K562 (cell line): ENCODE measurements around the gene HAO2. TPM values are rescaled to one million over a fixed set of nuclear protein-coding genes. Genes with fewer than 3 reads are reported as not detected.

ENCODE experiments used
- ATAC-seq: fragments of 200-7000 bp; cut with Tn5 transposase; 3 replicates; pipeline ENCODE4 v1.9.1; 2020; ENCODE audit warnings: moderate library complexity
- BruUV-seq: library from RNA; stranded (reverse); fragments of 400-500 nt; replicated peaks from 2 replicates; lab custom pipeline; 2021; lab: Mats Ljungman, UMichigan
- CTCF ChIA-PET: fragments of 300-600 bp; formaldehyde crosslinking; extraction: SDS; loops from one replicate; lab custom pipeline; 2021; ENCODE audit warnings: low intra/inter-chr PET ratio; lab: Yijun Ruan, JAX
- POLR2A ChIA-PET: fragments of 300-600, 350-650 bp; sonication (Branson Sonifier 250); formaldehyde crosslinking; extraction: SDS; loops from one replicate; lab custom pipeline; 2021; ENCODE audit warnings: antibody characterized with exemption, inconsistent platforms; lab: Yijun Ruan, JAX
- DNase-seq, 4 experiments: peaks; one replicate each; pipeline versions ENCODE4 v3.0.0 to v3.0.0-alpha.2; 2011 to 2018; ENCODE audit warnings: low spot score in 3 of 4, mixed read lengths in 3 of 4; ENCODE audit errors: extremely low read depth in 1 of 4
- FAIRE-seq: peaks from 2 replicates; lab custom pipeline; 2011; peaks lifted over from hg19 to GRCh38; lab: Jason Lieb, UNC
- H2AFZ ChIP-seq: 2 replicates; pipeline ENCODE4 v1.6.0; 2011; ENCODE audit warnings: low read depth, low read length, control low read depth, inconsistent platforms
- H3K27ac ChIP-seq: fragments of 200-600 bp; 3 replicates; pipeline ENCODE4 v1.8.0; 2011; ENCODE audit warnings: low read depth, mild to moderate bottlenecking, control low read depth, inconsistent platforms, low read length, moderate library complexity, mixed read lengths; ENCODE audit errors: extremely low read depth
- H3K27me3 ChIP-seq, 2 experiments: fragments of 300-600 bp in 1 of 2; 2 replicates in 1 of 2; 3 replicates in 1 of 2; pipeline versions ENCODE4 v1.6.0 to v1.8.0; 2011; ENCODE audit warnings: inconsistent platforms in 2 of 2, low read length in 2 of 2, mild to moderate bottlenecking in 1 of 2, mixed read lengths in 1 of 2, moderate library complexity in 1 of 2; ENCODE audit not compliant: control insufficient read depth in 2 of 2, insufficient read depth in 2 of 2
- H3K36me3 ChIP-seq: fragments of 300-600 bp; 3 replicates; pipeline ENCODE4 v1.8.0; 2011; ENCODE audit warnings: mild to moderate bottlenecking, low read length, inconsistent platforms; ENCODE audit not compliant: control insufficient read depth, insufficient read depth
- H3K4me1 ChIP-seq, 2 experiments: fragments of 200-600 bp in 1 of 2; replicated peaks in 1 of 2; 2 replicates in 1 of 2; 3 replicates in 1 of 2; pipeline versions ENCODE4 v1.5.1 to v1.8.0; 2011; ENCODE audit warnings: inconsistent platforms in 2 of 2, low read length in 2 of 2, mild to moderate bottlenecking in 1 of 2, mixed read lengths in 1 of 2, moderate library complexity in 1 of 2; ENCODE audit not compliant: control insufficient read depth in 2 of 2, insufficient read depth in 2 of 2
- H3K4me2 ChIP-seq: 2 replicates; pipeline ENCODE4 v1.6.1; 2011; ENCODE audit warnings: low read length, control low read depth, inconsistent platforms, mixed read lengths; ENCODE audit not compliant: insufficient read depth
- H3K4me3 ChIP-seq: fragments of 200-600 bp; sonication (generic), shearing (Covaris generic); 2 replicates; pipeline ENCODE4 v1.5.1; 2016; ENCODE audit warnings: control low read depth, inconsistent platforms
- H3K79me2 ChIP-seq: fragments of 200-600 bp; 3 replicates; pipeline ENCODE4 v1.8.0; 2011; ENCODE audit warnings: low read length, inconsistent platforms; ENCODE audit not compliant: control insufficient read depth, insufficient read depth
- H3K9ac ChIP-seq, 2 experiments: 2 replicates each; pipeline versions ENCODE4 v1.6.0 to v1.6.1; 2011; ENCODE audit warnings: low read depth in 2 of 2, low read length in 2 of 2, control low read depth in 1 of 2, inconsistent platforms in 1 of 2, mild to moderate bottlenecking in 1 of 2, mixed read lengths in 1 of 2; ENCODE audit not compliant: insufficient read depth in 1 of 2
- H3K9me1 ChIP-seq: one replicate; pipeline ENCODE4 v1.6.0; 2011; ENCODE audit warnings: inconsistent platforms, mild to moderate bottlenecking, low read length, moderate library complexity; ENCODE audit not compliant: control insufficient read depth, insufficient read depth
- H3K9me3 ChIP-seq: replicated peaks from 2 replicates; pipeline ENCODE4 v1.5.1; 2011; ENCODE audit warnings: low read depth, low read length, inconsistent platforms; ENCODE audit not compliant: control insufficient read depth, insufficient read depth
- H4K20me1 ChIP-seq: replicated peaks from 2 replicates; pipeline ENCODE4 v1.6.1; 2011; ENCODE audit warnings: low read length, inconsistent platforms, mixed read lengths; ENCODE audit not compliant: control insufficient read depth, insufficient read depth
- HOXB6 ChIP-seq: fragments of 250-450 bp; sonication (Bioruptor Pico); IDR thresholded peaks from 2 replicates; pipeline ENCODE4 v1.5.1; 2022; ENCODE audit warnings: mild to moderate bottlenecking, borderline replicate concordance
- MAFG ChIP-seq: fragments of 450-650 bp; conservative IDR thresholded peaks from 2 replicates; pipeline ENCODE4 v1.6.1; 2016; ENCODE audit warnings: missing genetic modification characterization, missing compliant biosample characterization
- NELFE ChIP-seq: IDR thresholded peaks from 2 replicates; pipeline ENCODE4 v1.6.1; 2011; ENCODE audit warnings: mild to moderate bottlenecking; ENCODE audit not compliant: insufficient read depth, insufficient read length
- PHF8 ChIP-seq: fragments of 200-600 bp; sonication (generic); IDR thresholded peaks from 2 replicates; pipeline ENCODE4 v1.6.1; 2012; ENCODE audit warnings: mixed run types, mild to moderate bottlenecking, inconsistent platforms, low read length, moderate library complexity, borderline replicate concordance
- ZNF124 ChIP-seq: sonication (generic); formaldehyde crosslinking; IDR thresholded peaks from 2 replicates; pipeline ENCODE4 v1.8.1; 2022; ENCODE audit warnings: missing genetic modification reagents
- in situ Hi-C: fragments of 300-500 bp; cut with MboI; formaldehyde crosslinking; loops from 4 replicates; pipeline ENCODE4 v1.15.0; 2018; ENCODE audit warnings: inconsistent platforms, mixed read lengths
- intact Hi-C: fragments of 100-400 bp; cut with micrococcal nuclease; formaldehyde crosslinking; loops from 2 replicates; pipeline ENCODE4 v1.14.2; 2022
- polyA plus RNA-seq, 8 experiments: library from polyadenylated mRNA; depleted of rRNA in 4 of 8; stranded (reverse) in 5 of 8; unstranded in 3 of 8; fragments of >200 nt; fragmentation: Nextera tagmentation in 2 of 8; fragmentation: Illumina TruSeq in 1 of 8; extraction: Ambion mirVana in 2 of 8; extraction: Trizol in 1 of 8; gene quantifications; 2 replicates each; pipeline versions ENCODE4 v1.2.1 to v1.2.3, GENCODE V29; 2011 to 2014; ENCODE audit warnings: inconsistent platforms in 1 of 8, missing spikeins in 1 of 8
- total RNA-seq, 7 experiments: library from RNA; depleted of rRNA in 6 of 7; stranded (reverse); fragments of >200 nt in 6 of 7; fragmentation: Illumina TruSeq in 2 of 7; extraction: Trizol in 2 of 7; gene quantifications; 2 replicates each; pipeline versions ENCODE4 v1.2.1 to v1.2.3, GENCODE V29; 2011 to 2021; ENCODE audit warnings: low replicate concordance in 1 of 7
- TF ChIP-seq, protein P1 (sequence below): fragments of 450-650 bp; formaldehyde crosslinking; IDR thresholded peaks from 2 replicates; pipeline ENCODE4 v1.4.0; 2020; ENCODE audit warnings: mild to moderate bottlenecking, moderate library complexity

Gene HAO2
- total and polyA plus RNA-seq, 9 of the 15 experiments (the other 6 are each of a cell fraction or from before 2014, with no cell fraction given) = not detected

DNA sequence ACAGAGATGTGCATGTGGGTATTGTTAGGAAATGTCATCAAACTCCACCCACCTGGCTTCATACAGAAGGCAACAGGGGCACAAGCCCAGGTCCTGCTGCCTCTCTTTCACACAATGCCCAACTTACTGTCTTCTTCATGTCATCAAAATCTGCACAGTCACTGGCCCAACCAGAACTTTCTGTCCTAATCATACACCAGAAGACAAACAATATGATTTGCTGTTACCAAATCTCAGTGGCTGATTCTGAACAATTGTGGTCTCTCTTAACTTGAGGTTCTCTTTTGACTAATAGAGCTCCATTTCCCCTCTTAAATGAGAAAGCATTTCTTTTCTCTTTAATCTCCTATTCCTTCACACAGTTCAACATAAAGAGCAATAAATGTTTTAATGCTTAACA lies 54.0 kb downstream of the HAO2 start:
- H3K4me3 ChIP-seq = no peak overlapping the region
- ATAC-seq (no peak), DNase-seq (no peak), FAIRE-seq (no peak)
- H2AFZ ChIP-seq = no peak overlapping the region
- H3K79me2 ChIP-seq = no peaks in the 10 kb centered on the region
- BruUV-seq = no TSS peak
- POLR2A ChIA-PET = interaction anchor here (1.0 kb wide), 1 partner anchor 9 kb away, joined by 3 read pairs; no protein-coding TSS in a partner anchor
- H3K4me2 ChIP-seq = no peak overlapping the region
- H3K27me3 ChIP-seq = no peaks in the 10 kb centered on the region
- in situ Hi-C loops = no loop called here
- intact Hi-C loops = no loop called here
- no peak for TF ChIP-seq PHF8
- TF ChIP-seq HOXB6 = no peak
- TF ChIP-seq, protein P1, sequence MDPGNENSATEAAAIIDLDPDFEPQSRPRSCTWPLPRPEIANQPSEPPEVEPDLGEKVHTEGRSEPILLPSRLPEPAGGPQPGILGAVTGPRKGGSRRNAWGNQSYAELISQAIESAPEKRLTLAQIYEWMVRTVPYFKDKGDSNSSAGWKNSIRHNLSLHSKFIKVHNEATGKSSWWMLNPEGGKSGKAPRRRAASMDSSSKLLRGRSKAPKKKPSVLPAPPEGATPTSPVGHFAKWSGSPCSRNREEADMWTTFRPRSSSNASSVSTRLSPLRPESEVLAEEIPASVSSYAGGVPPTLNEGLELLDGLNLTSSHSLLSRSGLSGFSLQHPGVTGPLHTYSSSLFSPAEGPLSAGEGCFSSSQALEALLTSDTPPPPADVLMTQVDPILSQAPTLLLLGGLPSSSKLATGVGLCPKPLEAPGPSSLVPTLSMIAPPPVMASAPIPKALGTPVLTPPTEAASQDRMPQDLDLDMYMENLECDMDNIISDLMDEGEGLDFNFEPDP (CRISPR knock-in tag) = no peak
- no peak for TF ChIP-seq ZNF124
- no peak for TF ChIP-seq NELFE
- peak; percentile 35; the same call in 1 of the 2 replicates for TF ChIP-seq MAFG (tag)
- H3K9ac ChIP-seq = no peak overlapping the region
- H3K4me1 ChIP-seq = no peaks in the 10 kb centered on the region
- no peaks in the 10 kb centered on the region for H3K9me1 ChIP-seq
- no peaks in the 10 kb centered on the region for H3K9me3 ChIP-seq
- H3K36me3 ChIP-seq = no peaks in the 10 kb centered on the region
- H3K27ac ChIP-seq = no peak overlapping the region
- CTCF ChIA-PET = no interaction called here
- H4K20me1 ChIP-seq = no peaks in the 10 kb centered on the region
